ENCODE data around the gene PRLR.
"Not testable (repeated sequence)": the region's sequence is repeated elsewhere in the genome, so short reads cannot be mapped to it uniquely, and the experiment has no call there.

PRLR gene

DNA sequence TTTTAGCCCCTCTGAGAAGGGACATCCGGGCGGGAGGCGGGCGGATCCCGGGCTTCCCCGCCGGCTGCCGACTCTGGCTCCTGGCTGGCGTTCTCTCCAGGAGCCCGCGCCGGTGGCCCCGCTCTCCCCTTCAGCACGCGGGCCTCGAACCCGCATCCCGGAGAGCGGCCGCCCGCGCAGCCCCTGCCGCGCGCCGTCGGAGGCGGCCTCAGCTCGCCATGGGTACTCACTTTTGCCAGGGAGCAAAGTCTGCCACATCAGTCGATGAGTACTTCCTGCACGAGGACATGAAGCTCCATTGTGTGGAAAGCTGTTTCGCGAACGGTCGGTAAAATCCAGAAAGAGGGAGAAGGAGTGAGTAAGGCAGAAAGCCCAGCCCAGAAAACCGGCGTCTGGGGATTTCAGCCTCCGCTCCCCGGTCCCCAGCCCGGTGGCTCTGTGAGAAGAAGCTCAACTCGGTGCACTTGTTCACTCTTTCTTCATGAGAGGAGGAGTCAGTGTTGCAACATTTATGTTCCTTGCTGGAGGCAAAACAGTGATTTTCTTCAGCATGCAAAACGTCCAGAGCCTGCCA is at the start of gene PRLR:
PRLR (minus strand) TSS at position 450 of the 574 bp plus-strand sequence. CDS start 140,867 bp downstream, outside the sequence.
- DNase-seq = no peak

DNA sequence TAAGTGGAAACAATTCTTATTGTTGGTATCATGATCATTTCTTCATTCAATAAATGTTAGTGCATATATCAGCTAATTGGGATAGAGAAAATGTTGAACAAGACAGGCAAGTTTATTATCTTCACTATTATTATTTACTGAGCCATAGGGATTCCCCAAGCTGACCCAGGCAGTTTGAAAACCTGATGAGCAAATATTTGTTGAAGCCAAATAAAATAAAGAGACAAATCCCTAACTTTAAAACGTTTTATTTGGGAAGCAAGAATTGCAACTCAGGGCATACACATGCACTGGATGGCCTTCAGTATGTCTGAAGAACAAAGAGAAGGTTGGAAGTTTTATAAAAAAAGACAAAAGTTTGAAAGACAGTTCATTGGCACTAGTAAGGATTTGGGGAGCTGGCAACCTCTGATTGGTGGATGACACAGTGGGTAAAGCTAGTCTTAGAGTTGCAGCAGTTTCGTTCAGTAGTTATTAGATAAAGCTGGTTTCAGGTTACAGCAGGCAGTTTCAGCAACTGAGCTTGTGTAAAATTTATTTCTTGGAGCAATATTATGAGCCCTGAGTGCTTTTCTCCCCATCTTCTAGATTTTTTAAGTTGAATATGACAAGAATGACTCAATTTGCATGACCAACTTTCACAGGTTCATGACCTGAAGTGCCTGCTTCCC is 44.7 kb upstream of the PRLR start:
- DNase-seq = no peak

DNA sequence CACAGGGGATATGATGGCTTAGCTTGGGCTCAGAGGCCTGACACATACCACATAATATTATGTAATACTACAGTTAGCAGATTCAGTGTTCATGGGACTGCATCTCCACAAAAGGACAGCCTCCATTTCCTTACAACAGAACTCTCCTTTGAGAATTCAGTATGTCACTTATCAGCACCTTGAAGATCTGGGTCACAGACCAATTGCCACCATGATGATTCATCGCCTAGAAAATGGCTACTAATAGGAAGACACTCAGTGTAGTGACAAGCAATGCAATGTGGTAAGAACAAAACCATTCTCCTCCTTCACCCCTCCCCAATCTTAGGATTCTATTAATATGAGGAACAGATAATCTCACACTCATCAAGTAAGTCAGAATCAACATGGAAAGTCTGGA is 38.7 kb upstream of the PRLR start:
- DNase-seq = no peak

DNA sequence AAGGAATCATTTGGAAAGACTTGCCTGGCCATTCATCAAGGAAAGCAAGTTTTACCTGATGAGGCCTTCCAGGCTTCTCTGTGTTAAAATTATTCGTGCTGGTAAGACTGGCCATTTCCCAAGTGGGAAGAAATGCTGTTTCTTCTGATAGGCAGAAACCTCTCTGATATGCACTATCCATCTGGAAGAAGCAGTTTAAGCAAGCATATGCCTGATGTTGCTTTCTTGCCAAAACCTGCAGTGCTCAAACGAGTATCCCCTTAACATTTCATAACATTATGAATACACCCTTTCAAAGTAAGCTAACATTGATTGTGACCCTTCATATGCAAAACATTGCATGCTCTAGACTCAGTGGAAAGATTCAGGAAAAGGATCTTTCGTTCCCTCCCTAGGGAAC is 36.0 kb upstream of the PRLR start:
- DNase-seq = no peak

DNA sequence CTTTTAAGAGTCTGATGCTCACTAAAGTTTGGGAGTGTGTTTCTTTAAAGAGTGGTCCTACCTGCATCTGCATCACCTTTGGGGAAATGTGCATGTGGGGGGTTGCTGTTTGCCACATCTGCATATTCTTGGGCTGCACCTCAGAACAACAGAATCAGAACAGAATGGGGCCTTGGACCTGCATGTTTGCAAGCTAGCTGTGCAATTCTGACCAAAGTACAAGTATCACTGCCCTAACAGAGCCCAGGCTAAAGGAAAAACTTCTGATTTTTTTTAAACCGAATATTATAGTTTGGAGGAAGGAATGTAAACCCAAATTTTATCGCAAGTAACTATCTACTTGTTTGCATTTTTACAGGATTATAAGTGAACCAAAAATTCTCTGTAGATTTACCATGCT is 34.2 kb upstream of the PRLR start:
- DNase-seq = no peak

DNA sequence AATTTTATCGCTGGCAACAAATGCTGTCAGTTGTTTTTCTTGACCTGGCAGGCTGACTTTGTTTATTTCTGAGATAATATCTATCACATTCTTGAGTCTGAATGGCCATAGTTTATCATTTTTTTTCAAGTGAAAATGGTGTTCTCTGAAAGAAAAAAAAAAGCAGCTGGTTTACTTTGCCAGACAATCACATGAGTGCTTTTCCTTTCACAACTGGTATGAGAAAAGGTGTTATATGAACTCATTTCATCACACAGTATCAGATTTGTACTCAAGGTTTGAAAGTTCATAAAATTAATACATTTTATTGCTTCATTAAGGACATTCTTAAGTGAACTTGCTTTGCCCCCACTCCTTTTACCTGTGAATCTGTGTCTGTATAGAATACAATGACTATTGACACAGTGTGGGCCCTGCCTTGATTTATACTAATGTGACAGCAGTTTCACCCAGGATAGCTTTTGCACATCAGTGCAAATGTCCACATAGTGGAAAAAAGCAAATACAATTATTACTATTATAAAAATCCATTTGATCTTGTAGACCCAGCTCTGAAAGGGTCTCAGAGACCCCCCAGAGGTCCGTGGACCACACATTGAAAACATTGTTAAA is 33.1 kb upstream of the PRLR start:
- DNase-seq = no peak

DNA sequence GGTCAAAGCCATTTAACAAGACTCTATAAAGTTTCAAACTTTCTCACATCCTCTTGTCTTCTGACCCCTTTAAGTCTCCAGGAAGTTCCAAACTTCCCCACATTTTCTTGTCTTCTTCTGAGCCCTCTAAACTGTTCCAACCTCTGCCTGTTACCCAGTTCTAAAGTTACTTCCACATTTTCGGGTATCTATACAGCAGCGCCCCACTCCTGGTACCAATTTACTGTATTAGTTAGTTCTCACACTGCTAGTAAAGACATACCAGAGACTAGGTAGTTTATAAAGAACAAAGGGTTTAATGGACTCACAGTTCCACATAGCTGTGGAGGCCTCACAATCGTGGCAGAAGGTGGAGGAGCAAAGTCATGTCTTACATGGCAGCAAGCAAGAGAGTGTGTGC is 23.3 kb upstream of the PRLR start:
- no peak for DNase-seq

DNA sequence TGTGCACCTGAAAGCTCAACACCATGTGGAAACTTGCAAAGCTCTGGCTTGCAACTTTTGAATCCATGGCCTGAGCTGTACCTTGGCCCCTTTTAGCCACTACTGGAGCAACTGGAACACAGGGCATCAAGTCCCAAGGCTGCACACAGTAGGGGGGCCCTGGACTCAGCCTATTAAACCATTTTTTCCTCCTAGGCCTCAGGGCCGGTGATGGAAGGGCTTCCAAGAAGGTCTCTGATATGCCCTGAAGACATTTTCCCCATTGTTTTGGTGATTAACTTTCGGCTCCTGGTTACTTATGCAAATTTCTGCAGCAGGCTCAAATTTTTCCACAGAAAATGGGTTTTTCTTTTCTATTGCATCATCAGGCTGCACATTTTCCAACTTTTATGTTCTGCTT is 22.7 kb upstream of the PRLR start:
- DNase-seq = no peak

DNA sequence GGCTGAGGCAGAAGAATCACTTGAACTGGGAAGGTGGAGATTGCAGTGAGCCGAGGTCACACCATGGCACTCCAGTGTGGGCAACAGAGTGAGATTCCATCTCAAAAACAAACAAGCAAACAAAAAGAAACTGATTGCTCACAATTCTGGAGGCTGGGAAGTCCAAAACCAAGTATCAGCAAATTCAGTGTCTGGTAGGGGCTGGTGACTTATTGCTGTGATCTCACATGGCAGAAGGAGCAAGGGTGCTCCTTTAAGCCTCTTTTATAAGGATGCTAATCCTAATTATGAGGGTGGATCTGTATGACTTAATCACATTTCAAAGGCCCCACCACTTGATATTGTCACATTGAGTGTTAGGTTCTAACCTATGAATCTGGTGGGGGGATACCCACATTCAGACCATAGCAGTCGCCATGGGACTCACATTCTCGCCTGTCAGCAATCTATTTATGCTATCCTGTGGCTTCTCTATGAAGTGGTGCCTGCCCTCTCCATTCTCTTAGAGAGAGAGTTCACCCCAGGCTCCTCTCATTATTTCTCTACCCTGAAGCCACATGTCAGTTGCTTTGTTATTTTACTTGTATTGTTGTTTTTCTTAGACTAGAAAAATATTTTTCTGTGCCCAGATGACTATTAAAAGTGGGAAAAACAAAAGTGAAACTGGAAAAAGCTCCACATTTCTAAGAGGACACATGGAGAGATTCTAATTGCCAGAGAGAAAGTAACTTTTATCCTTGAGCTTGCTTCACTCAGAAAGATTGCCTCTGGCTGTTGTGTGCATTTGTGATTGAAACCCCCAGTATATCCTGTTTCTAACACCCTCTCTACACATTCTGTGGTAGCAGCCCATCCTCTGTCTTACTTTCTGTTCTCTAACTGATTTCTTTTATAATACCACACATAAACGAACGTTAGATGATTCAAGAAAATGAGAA is 18.8 kb upstream of the PRLR start:
- no peak for DNase-seq

DNA sequence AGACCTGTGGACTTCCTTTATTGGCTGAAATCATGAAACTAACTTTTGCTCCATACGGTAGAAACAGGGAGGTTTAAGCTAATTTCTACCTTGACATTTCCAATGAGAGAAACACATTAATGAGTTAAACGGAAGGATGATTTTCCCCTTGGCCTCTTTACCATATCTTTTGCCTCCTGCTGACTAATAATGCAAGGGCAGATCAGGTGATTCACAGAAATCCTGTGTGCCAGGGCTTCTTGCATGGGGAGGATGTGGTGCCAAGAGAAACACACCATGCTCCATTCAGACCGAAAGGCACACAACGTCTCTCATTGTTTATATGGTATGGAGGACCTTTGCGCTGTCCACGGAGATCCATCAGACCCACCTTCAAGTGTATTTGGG is 17.4 kb upstream of the PRLR start:
- no peak for DNase-seq

DNA sequence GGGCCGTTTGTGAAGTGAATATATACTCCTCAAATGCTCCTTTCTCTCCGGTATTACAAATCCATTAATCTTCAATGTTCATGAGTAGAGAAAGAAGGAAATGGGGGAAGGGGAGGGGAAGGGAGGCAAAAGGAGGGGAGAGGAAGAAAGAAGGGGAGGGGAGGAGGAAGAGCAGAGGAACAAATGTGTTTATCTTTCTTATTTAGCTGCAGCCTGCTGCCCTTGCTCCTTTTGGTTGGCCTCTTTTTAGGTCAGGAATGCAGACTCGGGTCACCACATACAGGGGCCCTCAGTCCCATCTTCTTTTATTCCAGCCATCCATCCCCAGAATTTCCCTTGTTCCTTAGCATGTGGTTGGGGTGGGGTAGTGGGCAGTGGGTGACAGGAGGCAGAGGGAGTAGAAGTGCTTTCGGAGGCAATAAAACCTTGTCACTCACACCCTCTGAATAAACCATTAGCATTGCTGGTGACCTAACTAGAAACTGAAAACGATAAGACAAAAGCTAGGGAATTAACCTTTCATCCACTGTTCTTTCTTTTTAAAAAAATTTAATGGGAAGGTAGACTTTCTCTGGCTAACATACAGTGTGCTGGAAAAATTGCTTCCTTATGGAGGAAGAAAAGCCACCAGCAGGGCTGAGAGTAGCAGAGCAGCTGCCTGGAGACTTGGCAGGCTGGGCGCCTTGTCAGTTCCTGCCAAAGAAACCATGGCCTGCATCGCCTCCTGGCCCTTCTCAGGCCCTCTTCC is 16.8 kb upstream of the PRLR start:
- no peak for DNase-seq

DNA sequence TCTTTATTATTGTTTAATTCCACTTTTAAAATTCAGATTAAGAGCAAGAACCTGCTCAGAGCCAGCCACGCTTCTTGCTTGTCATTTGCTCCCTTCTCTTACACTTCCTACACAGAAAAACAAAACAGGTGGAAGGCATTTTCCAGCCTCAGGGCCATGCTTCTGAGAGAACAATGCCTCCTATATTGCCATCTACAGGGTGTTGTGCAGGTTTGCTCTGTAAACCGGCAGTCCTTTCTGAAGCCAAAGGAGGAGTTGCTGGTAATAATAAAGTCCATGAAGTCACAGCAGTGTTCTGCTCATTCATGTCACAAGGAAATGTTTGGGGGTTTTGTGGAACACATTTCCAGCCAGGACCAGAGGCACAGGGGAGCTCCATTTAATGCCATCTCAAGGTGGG is 16.1 kb upstream of the PRLR start:
- DNase-seq = no peak

DNA sequence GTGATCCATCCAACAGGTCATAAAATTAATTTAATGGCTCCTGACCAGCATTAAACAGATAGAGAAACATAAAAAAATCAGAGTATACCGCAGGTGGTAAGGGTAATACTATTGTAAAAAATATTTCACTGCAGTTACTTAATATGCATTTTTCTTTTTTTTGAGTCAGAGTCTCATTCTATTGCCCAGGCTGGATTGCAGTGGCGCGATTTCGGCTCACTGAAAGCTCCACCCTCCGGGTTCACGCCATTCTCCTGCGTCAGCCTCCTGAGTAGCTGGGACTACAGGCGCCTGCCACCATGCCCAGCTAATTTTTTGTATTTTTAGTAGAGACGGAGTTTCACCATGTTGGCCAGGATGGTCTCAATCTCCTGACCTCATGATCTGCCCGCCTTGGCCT is 15.1 kb upstream of the PRLR start:
- not testable (repeated sequence) for DNase-seq

DNA sequence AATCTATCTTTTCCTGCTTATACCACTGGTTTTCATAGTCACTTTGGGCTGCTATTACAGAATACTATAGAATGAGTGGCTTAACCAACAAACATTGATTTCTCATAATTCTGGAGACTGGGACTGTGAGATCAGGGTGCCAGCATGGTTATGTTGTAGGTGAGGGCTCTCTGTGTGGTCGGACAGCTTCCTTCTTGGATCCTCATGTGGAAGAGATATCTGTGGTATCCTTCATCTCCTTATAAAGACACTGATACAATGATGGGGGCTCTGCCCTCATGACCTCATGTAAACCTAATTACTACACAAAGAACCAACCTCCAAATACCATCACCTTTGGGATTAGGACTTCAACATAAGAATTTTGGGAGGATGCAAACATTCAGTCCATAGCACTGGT is 13.9 kb upstream of the PRLR start:
- DNase-seq = no peak

DNA sequence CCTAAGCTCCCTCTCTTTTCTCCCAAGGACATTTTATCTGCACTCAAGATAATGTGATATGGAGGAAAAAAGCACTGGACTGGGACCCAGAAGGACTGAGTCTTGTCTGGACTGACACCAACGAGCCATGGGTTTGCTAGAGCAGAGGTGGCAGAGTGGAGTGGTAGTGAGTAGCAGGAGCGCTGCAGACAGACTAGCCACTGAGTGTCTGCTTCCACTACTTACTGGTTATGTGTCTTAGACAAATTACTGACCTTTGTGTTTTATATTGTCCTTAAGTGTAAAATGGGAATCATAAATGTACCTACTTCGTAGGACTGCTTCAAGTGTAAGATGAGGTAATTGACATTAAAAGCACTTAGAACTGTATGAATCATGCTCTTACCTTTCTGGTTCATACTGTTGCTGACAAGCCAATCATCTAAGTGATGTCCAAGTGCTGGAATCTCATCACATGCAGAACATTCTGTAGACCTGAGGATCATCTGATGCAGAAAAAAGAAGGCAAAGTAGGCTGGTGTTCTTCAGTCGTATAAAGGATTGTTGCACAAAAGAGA is 12.5 kb upstream of the PRLR start:
- no peak for DNase-seq

DNA sequence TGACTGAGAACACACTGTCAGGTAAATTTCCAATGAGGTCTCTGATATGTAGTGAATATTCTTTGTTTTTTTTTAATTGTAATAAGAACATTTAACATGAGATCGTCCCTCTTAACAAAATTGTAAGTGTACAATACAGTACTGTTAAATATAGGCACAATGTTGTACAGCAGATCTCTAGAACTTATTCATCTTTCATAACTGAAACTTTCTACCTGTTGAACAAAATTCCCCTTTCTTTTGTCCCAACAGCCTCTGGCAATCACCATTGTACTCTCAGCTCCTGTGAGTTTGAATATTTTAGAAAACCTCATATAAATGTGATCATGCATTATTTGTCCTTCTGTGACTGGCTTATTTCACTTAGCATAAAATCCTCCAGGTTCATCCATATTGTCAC is 10.6 kb upstream of the PRLR start:
- DNase-seq = no peak

DNA sequence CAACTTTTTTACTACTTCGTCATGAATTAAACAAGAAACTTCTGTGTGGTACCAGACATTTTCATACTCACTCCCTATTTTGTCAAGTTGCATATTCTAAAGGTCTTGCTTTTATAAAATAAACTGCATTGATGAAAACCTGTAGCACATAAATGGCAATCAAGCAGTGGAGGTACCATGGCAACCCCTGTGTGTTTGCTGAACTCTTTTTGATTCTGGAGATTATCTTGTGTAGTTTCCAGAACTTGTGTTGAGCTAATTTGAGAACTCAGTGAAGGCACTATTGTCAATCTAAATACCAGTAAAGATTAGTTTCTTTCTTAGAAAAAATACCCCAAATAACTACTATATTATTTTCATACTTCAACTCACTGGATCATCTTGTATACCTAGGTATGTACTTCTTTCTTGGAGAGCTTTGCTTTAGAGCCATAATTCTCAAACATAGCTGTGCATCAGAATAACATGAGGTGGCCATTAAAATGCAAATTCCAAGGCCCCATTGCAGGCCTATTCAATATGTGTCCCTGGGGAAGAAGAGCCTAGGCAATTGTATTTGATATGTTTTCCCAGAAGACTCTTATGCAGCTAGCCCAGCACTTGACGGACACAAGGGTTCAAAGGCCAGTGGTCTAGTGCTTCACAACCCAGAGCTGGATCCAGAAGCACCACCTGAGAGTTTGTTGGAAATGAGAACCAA is 9.8 kb upstream of the PRLR start:
- DNase-seq = no peak

DNA sequence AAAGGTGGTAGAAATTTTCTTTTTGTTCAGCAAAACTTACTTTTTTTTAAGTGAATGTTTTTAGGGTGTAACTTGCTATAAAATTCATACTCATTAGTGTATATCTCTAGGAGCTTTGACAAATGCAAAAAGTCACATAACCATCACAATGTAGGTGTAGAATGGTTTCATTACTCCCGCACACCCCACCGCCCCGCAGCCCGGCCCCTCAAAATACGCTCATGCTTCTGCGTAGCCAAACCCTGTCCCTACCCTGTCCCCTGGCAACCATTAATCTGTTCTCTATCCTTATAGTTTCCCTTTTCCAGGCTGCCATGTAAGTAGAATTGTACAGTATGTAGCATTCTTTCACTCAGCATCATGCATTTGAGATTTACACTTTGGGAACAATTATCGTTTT is 9.2 kb upstream of the PRLR start:
- DNase-seq = no peak

DNA sequence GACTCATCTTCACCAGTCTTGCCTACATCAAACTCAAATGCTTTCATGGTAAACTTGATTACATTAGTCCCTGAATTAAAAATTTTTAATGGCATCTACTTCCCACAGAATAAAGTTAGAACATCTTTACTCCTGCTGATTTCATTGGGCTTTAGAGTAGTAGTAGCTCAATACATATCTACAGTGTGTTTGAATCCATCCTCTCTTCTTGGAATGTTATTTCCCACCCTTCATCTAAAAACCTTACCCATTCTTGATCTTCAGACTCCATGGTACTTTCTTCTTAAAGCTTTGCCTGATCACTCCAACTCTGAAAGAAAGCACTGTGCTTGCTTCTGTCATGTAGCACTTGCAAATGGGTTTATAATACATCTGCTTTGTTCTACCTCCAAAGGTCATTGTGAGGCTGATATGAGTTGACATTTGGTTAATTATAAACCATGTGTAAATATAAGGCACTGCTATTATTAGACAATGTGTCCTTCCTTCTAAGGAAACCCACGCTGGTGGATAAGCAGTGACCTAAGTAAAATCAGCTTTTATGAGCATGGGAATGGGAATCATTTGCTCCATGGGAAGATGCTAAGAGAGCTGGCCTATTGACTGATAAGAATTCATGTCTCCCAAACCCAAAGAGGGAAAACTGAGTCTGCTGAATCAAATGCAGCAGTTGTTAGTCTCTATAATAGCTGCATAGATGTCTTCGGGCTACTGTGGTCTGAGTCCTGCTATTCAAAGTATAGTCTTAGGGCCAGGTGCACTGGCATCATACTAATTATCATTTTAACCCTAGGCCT is 7.5 kb upstream of the PRLR start:
- DNase-seq = no peak

DNA sequence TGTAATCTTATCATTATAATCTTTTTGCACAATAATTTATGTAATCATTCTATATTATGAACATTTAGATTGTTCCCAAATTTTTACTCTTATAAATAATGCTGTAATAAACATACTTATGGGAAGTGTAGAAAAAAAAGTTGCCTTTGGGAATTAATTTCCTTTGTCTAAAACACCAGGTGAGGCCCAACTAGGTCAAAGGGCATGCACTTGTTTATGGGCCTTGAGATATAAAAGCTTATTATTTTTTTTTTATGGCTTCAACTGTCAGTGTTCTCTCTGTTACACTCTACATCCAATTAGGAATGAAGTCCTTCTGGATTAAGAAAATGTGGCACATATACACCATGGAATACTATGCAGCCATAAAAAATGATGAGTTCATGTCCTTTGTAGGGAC is 6.5 kb upstream of the PRLR start:
- no peak for DNase-seq

DNA sequence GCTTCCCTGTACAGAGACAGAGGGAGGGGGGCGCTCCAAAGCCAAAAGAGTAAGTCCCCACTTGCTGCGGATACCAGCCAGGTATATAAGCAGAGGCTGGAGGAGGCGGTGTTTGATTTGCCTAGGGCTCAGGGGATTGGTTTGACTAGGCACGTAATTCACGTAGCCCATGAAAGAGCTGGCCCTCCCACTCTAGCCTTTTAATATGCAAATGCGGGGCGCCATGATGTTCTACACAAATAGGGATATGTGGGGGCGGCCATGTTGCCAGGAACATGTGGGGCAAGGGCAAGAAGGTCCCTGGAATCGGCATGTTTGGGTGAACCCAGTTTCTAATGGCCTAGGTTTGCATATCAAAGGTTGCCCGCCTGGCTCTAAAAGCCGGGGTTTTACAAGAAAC is 3.3 kb upstream of the PRLR start:
- DNase-seq = no peak

Data from amniotic stem cell (primary cell).